K562 (cell line): ENCODE results near the gene NDUFA7. TPM values are rescaled to one million over a fixed set of nuclear protein-coding genes. Genes with fewer than 3 reads are reported as not detected.

Source experiments
- ATAC-seq: fragments of 200-7000 bp; cut with Tn5 transposase; 3 replicates; pipeline ENCODE4 v1.9.1; 2020; ENCODE audit warnings: moderate library complexity
- BruUV-seq: library from RNA; stranded (reverse); fragments of 400-500 nt; replicated peaks from 2 replicates; lab custom pipeline; 2021; lab: Mats Ljungman, UMichigan
- CTCF ChIA-PET: fragments of 300-600 bp; formaldehyde crosslinking; extraction: SDS; loops from one replicate; lab custom pipeline; 2021; ENCODE audit warnings: low intra/inter-chr PET ratio; lab: Yijun Ruan, JAX
- POLR2A ChIA-PET: fragments of 300-600, 350-650 bp; sonication (Branson Sonifier 250); formaldehyde crosslinking; extraction: SDS; loops from one replicate; lab custom pipeline; 2021; ENCODE audit warnings: antibody characterized with exemption, inconsistent platforms; lab: Yijun Ruan, JAX
- DNase-seq, 4 experiments: peaks; one replicate each; pipeline versions ENCODE4 v3.0.0 to v3.0.0-alpha.2; 2011 to 2018; ENCODE audit warnings: low spot score in 3 of 4, mixed read lengths in 3 of 4; ENCODE audit errors: extremely low read depth in 1 of 4
- FAIRE-seq: peaks from 2 replicates; lab custom pipeline; 2011; peaks lifted over from hg19 to GRCh38; lab: Jason Lieb, UNC
- H2AFZ ChIP-seq: 2 replicates; pipeline ENCODE4 v1.6.0; 2011; ENCODE audit warnings: low read depth, low read length, control low read depth, inconsistent platforms
- H3K27ac ChIP-seq: fragments of 200-600 bp; 3 replicates; pipeline ENCODE4 v1.8.0; 2011; ENCODE audit warnings: low read depth, mild to moderate bottlenecking, control low read depth, inconsistent platforms, low read length, moderate library complexity, mixed read lengths; ENCODE audit errors: extremely low read depth
- H3K27me3 ChIP-seq, 2 experiments: fragments of 300-600 bp in 1 of 2; 2 replicates in 1 of 2; 3 replicates in 1 of 2; pipeline versions ENCODE4 v1.6.0 to v1.8.0; 2011; ENCODE audit warnings: inconsistent platforms in 2 of 2, low read length in 2 of 2, mild to moderate bottlenecking in 1 of 2, mixed read lengths in 1 of 2, moderate library complexity in 1 of 2; ENCODE audit not compliant: control insufficient read depth in 2 of 2, insufficient read depth in 2 of 2
- H3K36me3 ChIP-seq: fragments of 300-600 bp; 3 replicates; pipeline ENCODE4 v1.8.0; 2011; ENCODE audit warnings: mild to moderate bottlenecking, low read length, inconsistent platforms; ENCODE audit not compliant: control insufficient read depth, insufficient read depth
- H3K4me1 ChIP-seq, 2 experiments: fragments of 200-600 bp in 1 of 2; replicated peaks in 1 of 2; 2 replicates in 1 of 2; 3 replicates in 1 of 2; pipeline versions ENCODE4 v1.5.1 to v1.8.0; 2011; ENCODE audit warnings: inconsistent platforms in 2 of 2, low read length in 2 of 2, mild to moderate bottlenecking in 1 of 2, mixed read lengths in 1 of 2, moderate library complexity in 1 of 2; ENCODE audit not compliant: control insufficient read depth in 2 of 2, insufficient read depth in 2 of 2
- H3K4me2 ChIP-seq: 2 replicates; pipeline ENCODE4 v1.6.1; 2011; ENCODE audit warnings: low read length, control low read depth, inconsistent platforms, mixed read lengths; ENCODE audit not compliant: insufficient read depth
- H3K4me3 ChIP-seq: fragments of 200-600 bp; sonication (generic), shearing (Covaris generic); 2 replicates; pipeline ENCODE4 v1.5.1; 2016; ENCODE audit warnings: control low read depth, inconsistent platforms
- H3K79me2 ChIP-seq: fragments of 200-600 bp; 3 replicates; pipeline ENCODE4 v1.8.0; 2011; ENCODE audit warnings: low read length, inconsistent platforms; ENCODE audit not compliant: control insufficient read depth, insufficient read depth
- H3K9ac ChIP-seq, 2 experiments: 2 replicates each; pipeline versions ENCODE4 v1.6.0 to v1.6.1; 2011; ENCODE audit warnings: low read depth in 2 of 2, low read length in 2 of 2, control low read depth in 1 of 2, inconsistent platforms in 1 of 2, mild to moderate bottlenecking in 1 of 2, mixed read lengths in 1 of 2; ENCODE audit not compliant: insufficient read depth in 1 of 2
- H3K9me1 ChIP-seq: one replicate; pipeline ENCODE4 v1.6.0; 2011; ENCODE audit warnings: inconsistent platforms, mild to moderate bottlenecking, low read length, moderate library complexity; ENCODE audit not compliant: control insufficient read depth, insufficient read depth
- H3K9me3 ChIP-seq: replicated peaks from 2 replicates; pipeline ENCODE4 v1.5.1; 2011; ENCODE audit warnings: low read depth, low read length, inconsistent platforms; ENCODE audit not compliant: control insufficient read depth, insufficient read depth
- H4K20me1 ChIP-seq: replicated peaks from 2 replicates; pipeline ENCODE4 v1.6.1; 2011; ENCODE audit warnings: low read length, inconsistent platforms, mixed read lengths; ENCODE audit not compliant: control insufficient read depth, insufficient read depth
- ARID1B ChIP-seq: fragments of 450-650 bp; IDR thresholded peaks from 2 replicates; pipeline ENCODE4 v1.6.1; 2016; ENCODE audit warnings: antibody characterized with exemption, mild to moderate bottlenecking, inconsistent platforms
- ATF2 ChIP-seq: sonication (generic); formaldehyde crosslinking; IDR thresholded peaks from 2 replicates; pipeline ENCODE4 v1.8.1; 2022; ENCODE audit warnings: missing genetic modification reagents
- CAMTA2 ChIP-seq: fragments of 250-450 bp; sonication (Bioruptor Pico); conservative IDR thresholded peaks from 2 replicates; pipeline ENCODE4 v1.5.1; 2022
- CHCHD3 ChIP-seq: fragments of 250-450 bp; sonication (Bioruptor Pico); IDR thresholded peaks from 2 replicates; pipeline ENCODE4 v2.1.2; 2022; ENCODE audit warnings: mild to moderate bottlenecking
- MAX ChIP-seq: sonication (generic); formaldehyde crosslinking; IDR thresholded peaks from 2 replicates; pipeline ENCODE4 v1.9.0; 2022; ENCODE audit warnings: mild to moderate bottlenecking, missing genetic modification reagents
- MYC ChIP-seq, 2 experiments: fragments of 250-450 bp in 1 of 2; sonication (Bioruptor Pico) in 1 of 2; IDR thresholded peaks; 2 replicates each; pipeline versions ENCODE4 v1.5.1 to v1.6.1; 2012 to 2021; ENCODE audit warnings: low read depth in 2 of 2, borderline replicate concordance in 1 of 2, improper control_type of control experiment in 1 of 2, low read length in 1 of 2, mild to moderate bottlenecking in 1 of 2, moderate library complexity in 1 of 2
- PATZ1 ChIP-seq: fragments of 250-450 bp; sonication (Bioruptor Pico); IDR thresholded peaks from 2 replicates; pipeline ENCODE4 v1.5.0; 2020; ENCODE audit warnings: mild to moderate bottlenecking, borderline replicate concordance
- PURB ChIP-seq: sonication (generic); formaldehyde crosslinking; IDR thresholded peaks from 2 replicates; pipeline ENCODE4 v1.9.0; 2021; ENCODE audit warnings: low read depth, mild to moderate bottlenecking, missing genetic modification reagents
- RFX7 ChIP-seq: fragments of 250-450 bp; sonication (Bioruptor Pico); IDR thresholded peaks from 2 replicates; pipeline ENCODE4 v1.5.1; 2021; ENCODE audit warnings: mild to moderate bottlenecking
- ZNF121 ChIP-seq: sonication (generic); formaldehyde crosslinking; conservative IDR thresholded peaks from 2 replicates; pipeline ENCODE4 v1.8.0; 2022; ENCODE audit warnings: missing genetic modification reagents
- ZNF324 ChIP-seq: fragments of 250-450 bp; sonication (Bioruptor Pico); IDR thresholded peaks from 2 replicates; pipeline ENCODE4 v1.4.0; 2020; ENCODE audit warnings: mild to moderate bottlenecking
- ZNF395 ChIP-seq: fragments of 200-800 bp; sonication (Bioruptor generic); IDR thresholded peaks from 2 replicates; pipeline ENCODE4 v1.6.1; 2017; ENCODE audit warnings: missing genetic modification characterization, missing compliant biosample characterization
- WGBS: fragments of 100-300 bp; shearing (Covaris generic); methylation state at CpG from one replicate; pipeline ENCODE4 v1.1.6; 2016; ENCODE audit warnings: low coverage, mixed read lengths; ENCODE audit not compliant: insufficient coverage; ENCODE audit errors: missing lambda C conversion rate; 5-methylcytosine and 5-hydroxymethylcytosine counted together
- in situ Hi-C: fragments of 300-500 bp; cut with MboI; formaldehyde crosslinking; loops from 4 replicates; pipeline ENCODE4 v1.15.0; 2018; ENCODE audit warnings: inconsistent platforms, mixed read lengths
- intact Hi-C: fragments of 100-400 bp; cut with micrococcal nuclease; formaldehyde crosslinking; loops from 2 replicates; pipeline ENCODE4 v1.14.2; 2022
- polyA plus RNA-seq, 8 experiments: library from polyadenylated mRNA; depleted of rRNA in 4 of 8; stranded (reverse) in 5 of 8; unstranded in 3 of 8; fragments of >200 nt; fragmentation: Nextera tagmentation in 2 of 8; fragmentation: Illumina TruSeq in 1 of 8; extraction: Ambion mirVana in 2 of 8; extraction: Trizol in 1 of 8; gene quantifications; 2 replicates each; pipeline versions ENCODE4 v1.2.1 to v1.2.3, GENCODE V29; 2011 to 2014; ENCODE audit warnings: inconsistent platforms in 1 of 8, missing spikeins in 1 of 8
- total RNA-seq, 7 experiments: library from RNA; depleted of rRNA in 6 of 7; stranded (reverse); fragments of >200 nt in 6 of 7; fragmentation: Illumina TruSeq in 2 of 7; extraction: Trizol in 2 of 7; gene quantifications; 2 replicates each; pipeline versions ENCODE4 v1.2.1 to v1.2.3, GENCODE V29; 2011 to 2021; ENCODE audit warnings: low replicate concordance in 1 of 7
- TF ChIP-seq, protein P1 (sequence below): fragments of 450-650 bp; formaldehyde crosslinking; IDR thresholded peaks from 2 replicates; pipeline ENCODE4 v1.4.0; 2020; ENCODE audit warnings: mild to moderate bottlenecking, moderate library complexity
- TF ChIP-seq, protein P2 (sequence below): fragments of 250-450 bp; sonication (Bioruptor Pico); IDR thresholded peaks from 2 replicates; pipeline ENCODE4 v1.8.0; 2022; ENCODE audit warnings: moderate library complexity, mild to moderate bottlenecking, inconsistent platforms

NDUFA7 gene
- total and polyA plus RNA-seq, 9 of the 15 experiments (the other 6 are each of a cell fraction or from before 2014, with no cell fraction given), result 70.8 to 348 (median 142) TPM

DNA sequence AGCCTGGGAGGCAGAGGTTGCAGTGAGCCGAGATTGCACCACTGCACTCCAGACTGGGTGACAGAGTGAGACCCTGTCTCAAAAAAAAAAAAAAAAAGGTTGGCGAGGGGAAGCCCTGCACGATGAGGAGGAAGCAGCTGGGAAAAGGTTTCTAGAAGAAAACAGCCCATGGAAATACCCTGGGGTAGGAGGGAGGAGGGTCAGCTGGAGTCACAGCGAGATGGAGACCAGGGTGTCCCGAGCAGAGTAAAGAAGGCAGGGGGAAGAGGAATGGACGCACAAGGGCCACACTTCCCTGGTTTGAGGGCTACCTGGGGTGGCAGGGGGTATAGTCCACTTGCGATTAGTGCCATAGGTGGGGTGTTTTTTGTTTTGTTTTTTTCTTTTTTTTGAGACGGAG lies 15.5 kb upstream of the NDUFA7 start:
- no peak overlapping the region for H3K9ac ChIP-seq
- no peak for ATAC-seq
- H4K20me1 ChIP-seq, result no peaks in the 10 kb centered on the region
- WGBS, result 6% methylated on average over 6 of the region's 8 CpGs
- intact Hi-C loops (no loop called here), in situ Hi-C loops (no loop called here)
- H3K79me2 ChIP-seq, result no peaks in the 10 kb centered on the region
- ChIA-PET POLR2A (interaction anchor here (0.7 to 3.8 kb wide), 5 partner anchors 9 to 67 kb away, joined by 3 to 34 read pairs (median 6); partner anchors contain the start of genes NDUFA7 and RPS28), CTCF (no interaction called here)
- DNase-seq, result no peak
- H3K27me3 ChIP-seq, result peaks cover 13 to 36% of the 10 kb centered on the region in 2 experiments; a peak in 4 of 5 replicates
- no peaks in the 10 kb centered on the region for H3K36me3 ChIP-seq
- BruUV-seq, result no TSS peak
- FAIRE-seq, result no peak
- no peak overlapping the region for H2AFZ ChIP-seq
- no peak overlapping the region for H3K27ac ChIP-seq
- no peak overlapping the region for H3K4me2 ChIP-seq
- no peaks in the 10 kb centered on the region for H3K9me1 ChIP-seq
- no peaks in the 10 kb centered on the region for H3K9me3 ChIP-seq
- H3K4me3 ChIP-seq, result no peak overlapping the region
- H3K4me1 ChIP-seq, result peaks cover 0 to 42% of the 10 kb centered on the region in 2 experiments; a peak in 3 of 5 replicates
- TF ChIP-seq ZNF324 (CRISPR knock-in tag) (no peak), PATZ1 (CRISPR knock-in tag) (no peak), MYC (IDR thresholded peaks at IDR 0.05; ENCODE audit: low read depth, low read length) (no peak), MYC (CRISPR knock-in tag; IDR thresholded peaks at IDR 0.05; ENCODE audit: borderline replicate concordance, low read depth) (no peak), PURB (CRISPR knock-in tag) (no peak), ZNF395 (CRISPR knock-in tag) (no peak), ZNF121 (CRISPR knock-in tag) (no peak), CAMTA2 (CRISPR knock-in tag) (no peak), ATF2 (CRISPR knock-in tag) (no peak), MAX (CRISPR knock-in tag) (no peak), RFX7 (CRISPR knock-in tag) (no peak), CHCHD3 (CRISPR knock-in tag) (no peak), ARID1B (no peak)
- TF ChIP-seq, protein P1, sequence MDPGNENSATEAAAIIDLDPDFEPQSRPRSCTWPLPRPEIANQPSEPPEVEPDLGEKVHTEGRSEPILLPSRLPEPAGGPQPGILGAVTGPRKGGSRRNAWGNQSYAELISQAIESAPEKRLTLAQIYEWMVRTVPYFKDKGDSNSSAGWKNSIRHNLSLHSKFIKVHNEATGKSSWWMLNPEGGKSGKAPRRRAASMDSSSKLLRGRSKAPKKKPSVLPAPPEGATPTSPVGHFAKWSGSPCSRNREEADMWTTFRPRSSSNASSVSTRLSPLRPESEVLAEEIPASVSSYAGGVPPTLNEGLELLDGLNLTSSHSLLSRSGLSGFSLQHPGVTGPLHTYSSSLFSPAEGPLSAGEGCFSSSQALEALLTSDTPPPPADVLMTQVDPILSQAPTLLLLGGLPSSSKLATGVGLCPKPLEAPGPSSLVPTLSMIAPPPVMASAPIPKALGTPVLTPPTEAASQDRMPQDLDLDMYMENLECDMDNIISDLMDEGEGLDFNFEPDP (CRISPR knock-in tag), result no peak
- TF ChIP-seq, protein P2, sequence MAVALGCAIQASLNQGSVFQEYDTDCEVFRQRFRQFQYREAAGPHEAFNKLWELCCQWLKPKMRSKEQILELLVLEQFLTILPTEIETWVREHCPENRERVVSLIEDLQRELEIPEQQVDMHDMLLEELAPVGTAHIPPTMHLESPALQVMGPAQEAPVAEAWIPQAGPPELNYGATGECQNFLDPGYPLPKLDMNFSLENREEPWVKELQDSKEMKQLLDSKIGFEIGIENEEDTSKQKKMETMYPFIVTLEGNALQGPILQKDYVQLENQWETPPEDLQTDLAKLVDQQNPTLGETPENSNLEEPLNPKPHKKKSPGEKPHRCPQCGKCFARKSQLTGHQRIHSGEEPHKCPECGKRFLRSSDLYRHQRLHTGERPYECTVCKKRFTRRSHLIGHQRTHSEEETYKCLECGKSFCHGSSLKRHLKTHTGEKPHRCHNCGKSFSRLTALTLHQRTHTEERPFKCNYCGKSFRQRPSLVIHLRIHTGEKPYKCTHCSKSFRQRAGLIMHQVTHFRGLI (CRISPR knock-in tag), result no peak
